ENCODE measurements around the gene ABCB4. TPM values are rescaled to one million over a fixed set of nuclear protein-coding genes. Genes with fewer than 3 reads are reported as not detected.

The ABCB4 gene
- total RNA-seq, 2 donors from 2014 or later: 0.05 to 1.1 TPM

DNA sequence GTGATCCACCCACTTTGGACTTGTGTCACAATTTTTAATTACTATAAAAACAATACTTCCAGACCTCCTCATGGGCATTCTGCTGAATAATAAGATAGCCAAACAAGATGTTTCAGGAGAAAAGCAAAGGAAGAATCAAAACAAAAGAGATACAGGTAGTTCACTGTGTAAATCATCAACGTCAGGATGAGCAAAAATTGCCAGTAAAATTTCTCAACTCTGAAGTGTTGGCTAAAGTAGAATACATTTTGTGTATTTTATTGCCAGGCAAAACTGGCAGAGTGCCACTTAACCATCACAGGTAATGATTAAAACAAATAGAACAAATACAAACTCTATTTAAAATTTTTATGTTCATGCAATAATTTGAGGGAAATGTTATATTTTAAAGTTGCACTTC is 24.8 kb downstream of the ABCB4 start:
- no peak for DNase-seq (ENCODE audit: low spot score)
- no peak overlapping the region for H3K27ac ChIP-seq
- no peaks in the 10 kb centered on the region for H3K4me1 ChIP-seq (replicated peaks)
- no peaks in the 10 kb centered on the region for H3K36me3 ChIP-seq
- intact Hi-C loops (cut with DNase I): no loop called here
- TF ChIP-seq POLR2AphosphoS5 (IDR thresholded peaks at IDR 0.05) (no peak), POLR2A (IDR thresholded peaks at IDR 0.05) (no peak)
- TF ChIP-seq, protein P1, sequence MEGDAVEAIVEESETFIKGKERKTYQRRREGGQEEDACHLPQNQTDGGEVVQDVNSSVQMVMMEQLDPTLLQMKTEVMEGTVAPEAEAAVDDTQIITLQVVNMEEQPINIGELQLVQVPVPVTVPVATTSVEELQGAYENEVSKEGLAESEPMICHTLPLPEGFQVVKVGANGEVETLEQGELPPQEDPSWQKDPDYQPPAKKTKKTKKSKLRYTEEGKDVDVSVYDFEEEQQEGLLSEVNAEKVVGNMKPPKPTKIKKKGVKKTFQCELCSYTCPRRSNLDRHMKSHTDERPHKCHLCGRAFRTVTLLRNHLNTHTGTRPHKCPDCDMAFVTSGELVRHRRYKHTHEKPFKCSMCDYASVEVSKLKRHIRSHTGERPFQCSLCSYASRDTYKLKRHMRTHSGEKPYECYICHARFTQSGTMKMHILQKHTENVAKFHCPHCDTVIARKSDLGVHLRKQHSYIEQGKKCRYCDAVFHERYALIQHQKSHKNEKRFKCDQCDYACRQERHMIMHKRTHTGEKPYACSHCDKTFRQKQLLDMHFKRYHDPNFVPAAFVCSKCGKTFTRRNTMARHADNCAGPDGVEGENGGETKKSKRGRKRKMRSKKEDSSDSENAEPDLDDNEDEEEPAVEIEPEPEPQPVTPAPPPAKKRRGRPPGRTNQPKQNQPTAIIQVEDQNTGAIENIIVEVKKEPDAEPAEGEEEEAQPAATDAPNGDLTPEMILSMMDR (IDR thresholded peaks at IDR 0.05): no peak
- WGBS: 33% methylated on average over 1 of the region's 1 CpG
- no peak overlapping the region for H3K4me3 ChIP-seq
- no peaks in the 10 kb centered on the region for H3K9me3 ChIP-seq
- H3K27me3 ChIP-seq (replicated peaks; ENCODE audit: insufficient read depth): no peaks in the 10 kb centered on the region

DNA sequence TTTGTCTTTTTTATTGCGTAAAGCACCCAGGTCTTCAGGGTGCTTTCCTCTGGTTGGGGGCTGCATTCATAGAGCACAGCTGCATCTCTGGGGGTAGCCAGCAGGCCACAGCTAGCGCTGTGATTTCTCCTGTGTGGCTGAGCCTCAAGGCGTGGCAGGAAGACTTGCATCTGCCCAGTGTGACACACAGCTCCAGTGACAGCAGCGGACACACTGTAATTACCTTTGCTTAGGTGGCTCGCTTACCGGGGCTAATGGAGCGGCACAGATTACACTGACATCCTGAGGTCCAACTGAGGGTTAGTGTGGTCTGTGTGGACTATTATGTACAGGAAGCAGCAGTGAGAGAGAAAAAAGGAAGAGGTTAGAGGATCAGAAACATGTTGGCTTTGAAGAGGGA is 27.1 kb downstream of the ABCB4 start:
- intact Hi-C loops (cut with DNase I): no loop called here
- TF ChIP-seq, protein P1 (IDR thresholded peaks at IDR 0.05): no peak
- TF ChIP-seq POLR2A (IDR thresholded peaks at IDR 0.05) (no peak), POLR2AphosphoS5 (IDR thresholded peaks at IDR 0.05) (no peak)
- Histone ChIP-seq H3K27me3 (replicated peaks; ENCODE audit: insufficient read depth) (no peaks in the 10 kb centered on the region), H3K4me3 (no peak overlapping the region), H3K36me3 (no peaks in the 10 kb centered on the region), H3K27ac (no peak overlapping the region), H3K4me1 (replicated peaks) (no peaks in the 10 kb centered on the region), H3K9me3 (no peaks in the 10 kb centered on the region)
- WGBS: 75% methylated on average over 7 of the region's 7 CpGs
- no peak for DNase-seq (ENCODE audit: low spot score)

DNA sequence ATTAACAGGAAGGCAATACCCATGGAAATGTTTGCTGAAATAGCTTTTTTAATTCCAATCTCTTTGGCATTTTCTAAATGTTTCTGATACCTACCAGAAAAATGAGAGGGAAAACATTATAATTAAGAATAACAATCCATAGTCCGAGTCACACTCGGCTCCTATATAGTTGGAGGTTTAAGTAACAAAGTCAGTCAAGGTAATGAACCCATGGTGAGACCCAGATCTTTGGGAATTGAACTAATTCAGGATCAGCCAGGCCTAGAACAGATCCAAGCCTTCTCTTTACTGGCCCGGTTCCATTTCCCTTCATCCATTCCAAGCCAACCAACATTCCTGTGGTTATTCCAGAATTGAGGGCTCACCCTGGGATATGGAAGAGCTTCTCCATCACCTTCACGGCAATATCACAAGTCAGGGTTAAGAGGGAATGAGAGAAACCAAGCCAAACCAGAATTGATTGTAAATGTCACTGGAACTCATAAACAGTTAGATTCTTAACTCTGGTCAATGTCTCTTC is 28.3 kb downstream of the ABCB4 start:
- no peaks in the 10 kb centered on the region for H3K4me1 ChIP-seq (replicated peaks)
- H3K4me3 ChIP-seq: no peak overlapping the region
- H3K36me3 ChIP-seq: no peaks in the 10 kb centered on the region
- no peak for TF ChIP-seq POLR2A (IDR thresholded peaks at IDR 0.05)
- TF ChIP-seq, protein P1 (IDR thresholded peaks at IDR 0.05): no peak
- TF ChIP-seq POLR2AphosphoS5 (IDR thresholded peaks at IDR 0.05): no peak
- H3K27ac ChIP-seq: no peak overlapping the region
- no peaks in the 10 kb centered on the region for H3K27me3 ChIP-seq (replicated peaks; ENCODE audit: insufficient read depth)
- intact Hi-C loops (cut with DNase I): no loop called here
- H3K9me3 ChIP-seq: no peaks in the 10 kb centered on the region
- WGBS: 81% methylated on average over 4 of the region's 4 CpGs
- DNase-seq (ENCODE audit: low spot score): no peak

DNA sequence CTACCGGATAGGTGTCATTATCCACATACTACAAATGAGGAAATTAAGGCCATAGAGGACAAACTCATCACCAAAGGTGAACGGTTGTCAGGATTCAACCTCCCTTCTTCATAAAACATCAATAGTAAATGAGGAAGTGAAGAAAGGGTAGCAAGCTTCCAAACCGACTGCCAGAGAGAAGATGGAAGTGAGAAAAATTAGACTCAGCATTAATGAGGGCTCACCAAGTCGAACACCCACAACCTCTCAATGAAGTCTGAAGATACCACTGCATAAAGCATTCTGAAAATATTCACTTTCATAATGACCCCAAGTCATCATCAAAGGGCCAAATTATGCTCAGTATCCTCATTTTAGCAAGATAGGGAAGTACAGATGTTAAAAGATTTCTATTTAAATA is 29.6 kb downstream of the ABCB4 start:
- DNase-seq (ENCODE audit: low spot score): no peak
- H3K36me3 ChIP-seq: no peaks in the 10 kb centered on the region
- no peak overlapping the region for H3K27ac ChIP-seq
- intact Hi-C loops (cut with DNase I): no loop called here
- no peaks in the 10 kb centered on the region for H3K27me3 ChIP-seq (replicated peaks; ENCODE audit: insufficient read depth)
- no peaks in the 10 kb centered on the region for H3K4me1 ChIP-seq (replicated peaks)
- TF ChIP-seq POLR2A (IDR thresholded peaks at IDR 0.05) (no peak), POLR2AphosphoS5 (IDR thresholded peaks at IDR 0.05) (no peak)
- TF ChIP-seq, protein P1 (IDR thresholded peaks at IDR 0.05): no peak
- WGBS: 69% methylated on average over 4 of the region's 4 CpGs
- H3K4me3 ChIP-seq: no peak overlapping the region
- no peaks in the 10 kb centered on the region for H3K9me3 ChIP-seq

- H3K36me3 ChIP-seq: no peaks in the 10 kb centered on the region
- no peaks in the 10 kb centered on the region for H3K4me1 ChIP-seq (replicated peaks)
- no peak overlapping the region for H3K4me3 ChIP-seq
- TF ChIP-seq, protein P1 (IDR thresholded peaks at IDR 0.05): no peak
- TF ChIP-seq POLR2AphosphoS5 (IDR thresholded peaks at IDR 0.05) (no peak), POLR2A (IDR thresholded peaks at IDR 0.05) (no peak)
- no peaks in the 10 kb centered on the region for H3K9me3 ChIP-seq
- no peak for DNase-seq (ENCODE audit: low spot score)
- no peaks in the 10 kb centered on the region for H3K27me3 ChIP-seq (replicated peaks; ENCODE audit: insufficient read depth)
- no peak overlapping the region for H3K27ac ChIP-seq
- intact Hi-C loops (cut with DNase I): no loop called here
Measured at GRCh38 chr7:87435546-87435945, 39.9 kb downstream of the ABCB4 start.

Measured in prostate gland (tissue), 2 donors.